CD4-positive, CD25-positive, alpha-beta regulatory T cell (primary cell): ENCODE data around the gene CTAG1A. TPM values are rescaled to one million over a fixed set of nuclear protein-coding genes. Genes with fewer than 3 reads are reported as not detected.
A peak's percentile ranks its signal among the peaks of the same experiment; 100 is the strongest.

Experiments used
- ATAC-seq, 2 donors: fragments of 150-1000 bp; cut with Tn5 transposase; one replicate each; pipeline ENCODE4 v1.10.0; 2021; ENCODE audit warnings: low read depth in 2 of 2, moderate number of reproducible peaks in 2 of 2, moderate library complexity in 1 of 2
- DNase-seq, 3 donors: peaks; one replicate each; pipeline versions ENCODE4 v3.0.0 to v3.0.0-alpha.2; 2012 to 2022; ENCODE audit warnings: mixed read lengths in 1 of 3
- H3K27ac ChIP-seq: one replicate; pipeline ENCODE4 v1.7.0; 2013; ENCODE audit warnings: mild to moderate bottlenecking, low read length; ENCODE audit not compliant: insufficient read depth, poor library complexity, severe bottlenecking
- H3K27me3 ChIP-seq: one replicate; pipeline ENCODE4 v1.7.0; 2013; ENCODE audit warnings: low read length; ENCODE audit not compliant: control insufficient read depth, insufficient read depth
- H3K36me3 ChIP-seq: one replicate; pipeline ENCODE4 v1.7.0; 2013; ENCODE audit warnings: mild to moderate bottlenecking, low read length, moderate library complexity; ENCODE audit not compliant: control insufficient read depth, insufficient read depth
- H3K4me1 ChIP-seq: 2 replicates; pipeline ENCODE4 v1.7.0; 2013; ENCODE audit warnings: mild to moderate bottlenecking, low read length; ENCODE audit not compliant: insufficient read depth, control insufficient read depth, poor library complexity, severe bottlenecking
- H3K4me3 ChIP-seq: one replicate; pipeline ENCODE4 v1.7.0; 2013; ENCODE audit warnings: low read depth, mild to moderate bottlenecking, low read length, moderate library complexity
- H3K9me3 ChIP-seq, 2 experiments: 1 replicate in 1 of 2; 2 replicates in 1 of 2; pipeline ENCODE4 v1.7.0; 2013; ENCODE audit warnings: low read length in 2 of 2, mild to moderate bottlenecking in 1 of 2, moderate library complexity in 1 of 2; ENCODE audit not compliant: control insufficient read depth in 2 of 2
- H3K27ac Mint-ChIP-seq, 3 donors: one replicate each; pipeline ENCODE4 v1.8.0; 2020 to 2022; ENCODE audit warnings: mild to moderate bottlenecking in 3 of 3, mixed read lengths in 3 of 3, moderate library complexity in 2 of 3
- H3K27me3 Mint-ChIP-seq: one replicate; pipeline ENCODE4 v1.8.0; 2022; ENCODE audit warnings: mild to moderate bottlenecking, mixed read lengths
- H3K36me3 Mint-ChIP-seq: one replicate; pipeline ENCODE4 v1.8.0; 2020; ENCODE audit warnings: mixed read lengths
- H3K4me1 Mint-ChIP-seq, 4 donors: one replicate each; pipeline ENCODE4 v1.8.0; 2020 to 2022; ENCODE audit warnings: mixed read lengths in 4 of 4, mild to moderate bottlenecking in 1 of 4
- H3K4me3 Mint-ChIP-seq, 4 donors: one replicate each; pipeline ENCODE4 v1.8.0; 2020 to 2022; ENCODE audit warnings: mild to moderate bottlenecking in 4 of 4, mixed read lengths in 4 of 4, moderate library complexity in 3 of 4
- H3K9me3 Mint-ChIP-seq, 7 donors: one replicate each; pipeline ENCODE4 v1.8.0; 2020 to 2022; ENCODE audit warnings: mixed read lengths in 7 of 7, mild to moderate bottlenecking in 3 of 7, moderate library complexity in 2 of 7
- polyA plus RNA-seq, 4 donors: library from polyadenylated mRNA; unstranded; fragments of 300-500 nt; fragmentation: Illumina TruSeq; gene quantifications; one replicate each; pipeline ENCODE4 v1.2.3, GENCODE V29; 2021
- total RNA-seq: library from RNA; stranded (reverse); gene quantifications from one replicate; pipeline ENCODE4 v1.2.3, GENCODE V29; 2022

CTAG1A gene
- total and polyA plus RNA-seq, 5 donors from 2014 or later: not detected

- H3K27ac Mint-ChIP-seq: peak overlapping the region; percentile 32 to 86 (median 73)
- H3K27me3 Mint-ChIP-seq: no peaks in the 10 kb centered on the region
- no peak for ATAC-seq
- H3K4me1 Mint-ChIP-seq: peaks cover 0 to 25% (median 6%) of the 10 kb centered on the region in 4 donors
- peak in 1 of 3 donors; percentile 63 for DNase-seq
- Histone ChIP-seq H3K4me1 (peaks cover 22% of the 10 kb centered on the region), H3K4me3 (peak overlapping the region; percentile 19), H3K36me3 (no peaks in the 10 kb centered on the region), H3K27me3 (no peaks in the 10 kb centered on the region), H3K9me3 (no peaks in the 10 kb centered on the region), H3K27ac (no peak overlapping the region)
- no peaks in the 10 kb centered on the region for H3K36me3 Mint-ChIP-seq
- H3K4me3 Mint-ChIP-seq: peak overlapping the region; percentile 27 to 75 (median 58)
- no peaks in the 10 kb centered on the region for H3K9me3 Mint-ChIP-seq
Measured at GRCh38 chrX:154542723-154543424, 42.1 kb upstream of the CTAG1A start.

- peaks cover 2% of the 10 kb centered on the region for H3K36me3 ChIP-seq
- H3K27ac ChIP-seq: no peak overlapping the region
- H3K36me3 Mint-ChIP-seq: peaks cover 6% of the 10 kb centered on the region
- peak overlapping the region in 1 of 3 donors; percentile 67 for H3K27ac Mint-ChIP-seq
- peaks cover 11 to 46% (median 20%) of the 10 kb centered on the region in 4 donors for H3K4me1 Mint-ChIP-seq
- H3K4me3 Mint-ChIP-seq: peak overlapping the region; percentile 52 to 85 (median 80)
- no peak for ATAC-seq
- H3K4me3 ChIP-seq: peak overlapping the region; percentile 64
- H3K9me3 ChIP-seq: no peaks in the 10 kb centered on the region
- peaks cover 41% of the 10 kb centered on the region for H3K4me1 ChIP-seq
- no peaks in the 10 kb centered on the region for H3K9me3 Mint-ChIP-seq
- no peaks in the 10 kb centered on the region for H3K27me3 Mint-ChIP-seq
- DNase-seq: no peak
- H3K27me3 ChIP-seq: no peaks in the 10 kb centered on the region
Measured at GRCh38 chrX:154545673-154546274, 39.2 kb upstream of the CTAG1A start.

DNA sequence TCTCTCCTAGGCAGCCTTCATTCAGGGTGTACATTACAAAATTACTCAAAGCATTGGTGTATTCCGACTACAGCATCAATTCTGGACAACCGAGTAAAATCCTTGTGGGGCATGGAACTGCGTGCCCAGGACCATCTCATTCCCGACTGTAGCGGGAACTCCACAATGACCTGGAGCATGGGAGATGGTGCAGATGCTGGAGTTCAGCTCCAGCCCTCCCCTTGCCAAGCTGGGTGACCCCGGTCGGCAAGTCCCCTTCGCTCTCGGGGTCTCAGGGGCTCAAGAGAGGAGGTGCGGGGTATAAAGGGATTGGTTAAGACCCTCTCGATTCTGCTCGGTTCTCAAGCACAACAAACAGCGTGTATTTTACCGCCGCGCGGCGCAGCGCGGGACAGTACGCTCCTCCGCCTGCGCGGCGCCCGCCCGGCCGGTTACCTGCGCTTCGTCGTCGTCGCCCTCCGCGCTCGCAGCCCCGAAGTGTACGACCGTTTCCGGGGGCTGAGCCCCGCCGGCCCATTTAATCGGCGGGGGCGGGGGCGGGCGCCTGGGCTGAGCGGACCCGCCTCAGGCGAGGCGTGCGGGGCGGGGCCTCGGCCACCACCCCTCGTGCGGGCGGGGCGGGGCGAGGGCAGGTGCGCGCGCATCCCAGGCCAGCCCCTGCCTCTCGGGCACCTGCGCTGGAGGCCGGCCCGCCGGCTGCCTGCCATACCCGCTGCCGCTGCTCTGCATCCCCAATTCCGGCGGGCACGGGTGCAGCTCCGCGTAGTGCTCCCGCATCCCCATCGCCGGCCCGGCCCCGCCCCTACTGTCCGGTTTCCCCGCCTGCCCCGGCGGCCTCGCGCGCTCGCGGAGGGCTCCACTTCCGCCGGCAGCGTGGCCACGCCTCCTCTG lies 38.3 kb upstream of the CTAG1A start, which contains the start of gene G6PD:
Gene G6PD (minus strand): TSS at position 493 of the 891 bp plus-strand sequence. CDS start 691 bp downstream, outside the sequence.
- peak within 1 kb of the TSS; percentile 91 to 98 (median 96) for H3K27ac Mint-ChIP-seq
- Histone ChIP-seq H3K4me3 (peak within 1 kb of the TSS; percentile 88), H3K27ac (peak within 1 kb of the TSS; percentile 92), H3K36me3 (peaks cover 2% of the 10 kb centered on the region), H3K9me3 (no peaks in the 10 kb centered on the region), H3K4me1 (peaks cover 41% of the 10 kb centered on the region), H3K27me3 (no peaks in the 10 kb centered on the region)
- no peaks in the 10 kb centered on the region for H3K27me3 Mint-ChIP-seq
- peak within 1 kb of the TSS; percentile 89 to 95 (median 90) for H3K4me3 Mint-ChIP-seq
- peaks cover 11 to 52% (median 21%) of the 10 kb centered on the region in 4 donors for H3K4me1 Mint-ChIP-seq
- peaks cover 8% of the 10 kb centered on the region for H3K36me3 Mint-ChIP-seq
- H3K9me3 Mint-ChIP-seq: no peaks in the 10 kb centered on the region
- DNase-seq (peak in 2 of 3 donors; percentile 76 to 81), ATAC-seq (peak; percentile 59 to 63)

DNA sequence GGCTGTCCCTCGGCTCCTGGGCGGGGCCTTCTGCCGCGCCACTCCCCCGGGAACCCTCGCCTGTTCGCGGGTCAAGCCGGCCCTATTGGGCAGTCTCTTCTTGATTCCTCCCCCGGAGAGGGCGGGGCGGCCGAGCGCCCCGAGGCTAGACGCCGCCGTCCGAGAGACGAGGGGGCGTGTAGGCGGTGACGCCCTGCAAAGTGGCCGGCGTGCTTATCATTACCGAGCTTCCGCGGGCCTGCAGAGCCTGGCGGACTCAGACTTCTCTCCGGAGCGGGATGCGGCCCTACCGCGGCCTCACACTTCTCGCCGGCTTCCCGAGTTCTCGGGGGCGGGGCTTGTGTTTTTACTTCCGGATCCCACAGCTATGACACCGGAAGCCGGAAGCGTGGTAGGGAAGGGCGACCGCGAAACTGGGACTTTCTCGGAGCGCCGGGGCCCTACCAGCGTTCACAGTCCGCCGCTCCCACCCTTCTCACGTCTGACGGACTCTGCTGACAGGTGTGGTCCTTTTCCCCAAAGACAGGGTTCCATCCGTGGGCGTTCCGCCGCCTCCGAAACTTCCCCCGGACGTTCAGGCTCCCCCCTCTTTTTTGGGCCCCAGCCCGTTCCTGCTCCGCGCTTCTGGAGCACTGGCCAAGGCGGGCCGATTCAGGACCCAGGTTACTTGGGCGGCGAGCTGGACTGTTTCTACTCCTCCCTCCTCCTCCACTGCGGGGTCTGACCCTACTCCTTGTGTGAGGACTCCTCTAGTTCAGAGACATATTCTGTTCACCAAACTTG lies 37.5 kb upstream of the CTAG1A start, which contains the start of gene IKBKG:
Gene IKBKG (plus strand): TSS at position 376 of the 783 bp plus-strand sequence. CDS start 4,383 bp downstream, outside the sequence.
- peaks cover 2% of the 10 kb centered on the region for H3K36me3 ChIP-seq
- ATAC-seq (peak; percentile 78 to 82), DNase-seq (peak; percentile 84 to 92 (median 89))
- Mint-ChIP-seq H3K9me3 (no peaks in the 10 kb centered on the region), H3K27ac (peak within 1 kb of the TSS; percentile 91 to 98 (median 96)), H3K4me3 (peak within 1 kb of the TSS; percentile 89 to 95 (median 90)), H3K4me1 (peaks cover 11 to 59% (median 22%) of the 10 kb centered on the region in 4 donors), H3K36me3 (peaks cover 13% of the 10 kb centered on the region), H3K27me3 (no peaks in the 10 kb centered on the region)
- no peaks in the 10 kb centered on the region for H3K27me3 ChIP-seq
- H3K4me3 ChIP-seq: peak within 1 kb of the TSS; percentile 88
- peak within 1 kb of the TSS; percentile 92 for H3K27ac ChIP-seq
- H3K4me1 ChIP-seq: peaks cover 39% of the 10 kb centered on the region
- H3K9me3 ChIP-seq: no peaks in the 10 kb centered on the region

DNA sequence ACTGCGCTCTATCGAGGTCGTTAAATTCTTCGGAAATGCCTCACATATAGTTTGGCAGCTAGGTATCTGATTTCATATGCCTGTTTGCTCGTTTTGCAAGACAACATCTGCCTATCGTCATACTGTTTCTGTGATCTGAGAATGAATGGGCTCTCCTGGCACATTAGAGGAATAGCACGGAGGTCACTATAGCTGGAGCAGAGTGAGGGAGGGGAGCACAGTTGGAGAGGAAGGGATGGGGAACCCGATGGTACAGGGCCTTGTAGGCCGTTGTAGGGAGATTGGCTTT lies 37.0 kb upstream of the CTAG1A start:
- H3K36me3 ChIP-seq: peaks cover 3% of the 10 kb centered on the region
- DNase-seq (no peak), ATAC-seq (no peak)
- Mint-ChIP-seq H3K4me1 (peaks cover 11 to 56% (median 21%) of the 10 kb centered on the region in 4 donors), H3K4me3 (peak overlapping the region; percentile 89 to 95 (median 90)), H3K36me3 (peaks cover 13% of the 10 kb centered on the region), H3K9me3 (no peaks in the 10 kb centered on the region), H3K27ac (peak overlapping the region; percentile 91 to 98 (median 96)), H3K27me3 (no peaks in the 10 kb centered on the region)
- H3K9me3 ChIP-seq: no peaks in the 10 kb centered on the region
- no peaks in the 10 kb centered on the region for H3K27me3 ChIP-seq
- peaks cover 33% of the 10 kb centered on the region for H3K4me1 ChIP-seq
- H3K27ac ChIP-seq: peak overlapping the region; percentile 92
- H3K4me3 ChIP-seq: peak overlapping the region; percentile 88

DNA sequence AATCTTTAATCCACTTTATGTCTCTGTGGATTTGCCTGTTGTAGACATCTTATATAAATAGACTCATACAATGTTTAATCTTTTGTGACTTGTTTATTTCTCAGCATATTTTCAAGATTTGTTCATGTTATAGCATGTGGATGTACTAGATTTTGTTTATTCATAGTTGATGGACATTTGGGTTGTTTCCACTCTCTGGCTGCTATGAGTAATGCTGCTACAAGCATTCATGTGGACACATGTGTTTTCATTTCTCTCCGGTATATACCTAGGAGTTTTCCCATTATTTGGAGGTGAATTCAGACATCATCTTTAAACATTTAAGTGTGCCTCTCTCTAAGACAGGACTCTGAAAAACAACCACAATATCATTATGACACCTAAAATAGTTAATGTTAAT lies 35.2 kb upstream of the CTAG1A start:
- H3K9me3 ChIP-seq: no peaks in the 10 kb centered on the region
- Mint-ChIP-seq H3K4me3 (peak overlapping the region in 3 of 4 donors; percentile 57 to 85 (median 73)), H3K27me3 (no peaks in the 10 kb centered on the region), H3K27ac (peak overlapping the region in 1 of 3 donors; percentile 56), H3K9me3 (no peaks in the 10 kb centered on the region), H3K36me3 (peaks cover 20% of the 10 kb centered on the region), H3K4me1 (peaks cover 11 to 58% (median 21%) of the 10 kb centered on the region in 4 donors)
- peak overlapping the region; percentile 10 for H3K4me3 ChIP-seq
- DNase-seq (no peak), ATAC-seq (no peak)
- H3K27me3 ChIP-seq: no peaks in the 10 kb centered on the region
- no peak overlapping the region for H3K27ac ChIP-seq
- H3K36me3 ChIP-seq: peaks cover 9% of the 10 kb centered on the region
- H3K4me1 ChIP-seq: peaks cover 30% of the 10 kb centered on the region
